Neuronal stem cell (in vitro differentiated cells): ENCODE results near the gene RBAK.

ENCODE experiments used
- DNase-seq: peaks from one replicate; pipeline ENCODE4 v3.0.0-alpha.2; 2013; ENCODE audit warnings: low spot score
- H2AFZ ChIP-seq: one replicate; pipeline ENCODE4 v1.6.1; 2013; ENCODE audit warnings: mild to moderate bottlenecking, low read length, inconsistent platforms
- H2AK5ac ChIP-seq: 2 replicates; pipeline ENCODE4 v1.6.1; 2013; ENCODE audit warnings: low read depth, mild to moderate bottlenecking, inconsistent platforms, low read length, moderate library complexity, mixed read lengths
- H2BK120ac ChIP-seq: 2 replicates; pipeline ENCODE4 v1.6.1; 2013; ENCODE audit warnings: low read depth, mild to moderate bottlenecking, inconsistent platforms, low read length, moderate library complexity, mixed read lengths
- H2BK12ac ChIP-seq: one replicate; pipeline ENCODE4 v1.6.1; 2013; ENCODE audit warnings: low read length, inconsistent platforms
- H2BK15ac ChIP-seq: 2 replicates; pipeline ENCODE4 v1.6.1; 2013; ENCODE audit warnings: mild to moderate bottlenecking, low read length, inconsistent platforms, mixed read lengths
- H2BK5ac ChIP-seq: one replicate; pipeline ENCODE4 v1.6.1; 2013; ENCODE audit warnings: inconsistent platforms, mild to moderate bottlenecking, low read length, moderate library complexity
- H3K14ac ChIP-seq: one replicate; pipeline ENCODE4 v1.6.1; 2013; ENCODE audit warnings: low read length, inconsistent platforms
- H3K18ac ChIP-seq: 2 replicates; pipeline ENCODE4 v1.6.1; 2013; ENCODE audit warnings: low read length, inconsistent platforms
- H3K23ac ChIP-seq: 2 replicates; pipeline ENCODE4 v1.6.1; 2013; ENCODE audit warnings: low read depth, mild to moderate bottlenecking, mixed read lengths, low read length, inconsistent platforms; ENCODE audit not compliant: poor library complexity
- H3K27ac ChIP-seq: replicated peaks from 3 replicates; pipeline ENCODE4 v1.5.1; 2013; ENCODE audit warnings: low read length, inconsistent platforms
- H3K27me3 ChIP-seq, 3 experiments: 2 replicates each; pipeline ENCODE4 v1.6.1; 2013; ENCODE audit warnings: low read length in 3 of 3, mild to moderate bottlenecking in 2 of 3, inconsistent platforms in 1 of 3, low read depth in 1 of 3, mixed read lengths in 1 of 3, moderate library complexity in 1 of 3; ENCODE audit not compliant: control insufficient read depth in 3 of 3, insufficient read depth in 3 of 3
- H3K36me3 ChIP-seq, 2 donors: replicated peaks in 1 of 2; 2 replicates each; pipeline ENCODE4 v1.6.1; 2013; ENCODE audit warnings: low read length in 2 of 2; ENCODE audit not compliant: control insufficient read depth in 2 of 2, insufficient read depth in 2 of 2
- H3K4ac ChIP-seq: 2 replicates; pipeline ENCODE4 v1.6.1; 2013; ENCODE audit warnings: inconsistent platforms, mild to moderate bottlenecking, low read length, moderate library complexity
- H3K4me1 ChIP-seq, 2 donors: 1 replicate in 1 of 2; 2 replicates in 1 of 2; pipeline ENCODE4 v1.6.1; 2013; ENCODE audit warnings: low read length in 2 of 2, low read depth in 1 of 2; ENCODE audit not compliant: control insufficient read depth in 2 of 2, insufficient read depth in 1 of 2
- H3K4me2 ChIP-seq: one replicate; pipeline ENCODE4 v1.6.1; 2013; ENCODE audit warnings: mild to moderate bottlenecking, low read length, inconsistent platforms; ENCODE audit not compliant: insufficient read depth, poor library complexity, severe bottlenecking
- H3K4me3 ChIP-seq, 2 donors: 2 replicates each; pipeline ENCODE4 v1.5.1; 2013; ENCODE audit warnings: low read length in 2 of 2, mild to moderate bottlenecking in 2 of 2, inconsistent platforms in 1 of 2, moderate library complexity in 1 of 2
- H3K79me1 ChIP-seq: one replicate; pipeline ENCODE4 v1.6.1; 2013; ENCODE audit warnings: low read depth, mild to moderate bottlenecking, inconsistent platforms, low read length, moderate library complexity
- H3K9ac ChIP-seq: one replicate; pipeline ENCODE4 v1.6.1; 2013; ENCODE audit warnings: mild to moderate bottlenecking, low read depth, low read length, inconsistent platforms; ENCODE audit not compliant: poor library complexity
- H3K9me3 ChIP-seq, 2 donors: replicated peaks in 1 of 2; 2 replicates each; pipeline versions ENCODE3 to v1.6.1; 2013; ENCODE audit warnings: low read length in 2 of 2, mild to moderate bottlenecking in 2 of 2, inconsistent platforms in 1 of 2, low read depth in 1 of 2, mixed read lengths in 1 of 2, moderate library complexity in 1 of 2; ENCODE audit not compliant: control insufficient read depth in 2 of 2, insufficient read depth in 1 of 2
- H4K8ac ChIP-seq: one replicate; pipeline ENCODE4 v1.6.1; 2013; ENCODE audit warnings: low read depth, mild to moderate bottlenecking, inconsistent platforms, low read length, moderate library complexity
- H4K91ac ChIP-seq: one replicate; pipeline ENCODE4 v1.6.1; 2013; ENCODE audit warnings: low read length, low read depth, mild to moderate bottlenecking, inconsistent platforms; ENCODE audit not compliant: poor library complexity
- WGBS, 2 donors: extraction: QIAGEN DNeasy Blood & Tissue Kit; methylation state at CpG; one replicate each; pipeline ENCODE4 v1.1.7; 2013; ENCODE audit warnings: missing lambda C conversion rate in 2 of 2, mixed read lengths in 1 of 2; ENCODE audit not compliant: insufficient read length in 2 of 2, insufficient replicate concordance in 1 of 2; ENCODE audit errors: extremely low coverage in 2 of 2; 5-methylcytosine and 5-hydroxymethylcytosine counted together

Gene RBAK

GRCh38 chr7:5035276-5035675, 10.4 kb upstream of the RBAK start:
- Histone ChIP-seq H2AK5ac (no peak overlapping the region), H3K27me3 (no peaks in the 10 kb centered on the region), H3K4ac (no peak overlapping the region), H2BK120ac (no peak overlapping the region), H3K4me2 (no peak overlapping the region), H3K9me3 (no peaks in the 10 kb centered on the region), H2AFZ (no peak overlapping the region), H3K14ac (no peak overlapping the region), H3K27ac (no peak overlapping the region), H3K4me1 (no peaks in the 10 kb centered on the region), H3K36me3 (no peaks in the 10 kb centered on the region), H3K18ac (no peak overlapping the region), H4K8ac (no peak overlapping the region), H2BK15ac (no peak overlapping the region), H3K9ac (no peak overlapping the region), H3K4me3 (no peak overlapping the region), H3K79me1 (no peaks in the 10 kb centered on the region), H4K91ac (no peak overlapping the region), H3K23ac (no peak overlapping the region), H2BK5ac (no peak overlapping the region), H2BK12ac (no peak overlapping the region)
- no CpG with 5 or more reads among the region's 9 CpGs for WGBS, 2 donors
- no peak for DNase-seq

- Histone ChIP-seq H4K8ac (no peak overlapping the region), H3K79me1 (no peaks in the 10 kb centered on the region), H3K4me2 (no peak overlapping the region), H2AFZ (no peak overlapping the region), H2BK15ac (no peak overlapping the region), H3K36me3 (no peaks in the 10 kb centered on the region), H2BK12ac (no peak overlapping the region), H2BK120ac (no peak overlapping the region), H4K91ac (no peak overlapping the region), H3K4me1 (no peaks in the 10 kb centered on the region), H3K4me3 (no peak overlapping the region), H3K9me3 (no peaks in the 10 kb centered on the region), H2BK5ac (no peak overlapping the region), H3K27ac (no peak overlapping the region), H3K27me3 (no peaks in the 10 kb centered on the region), H3K18ac (no peak overlapping the region), H3K9ac (no peak overlapping the region), H2AK5ac (no peak overlapping the region), H3K23ac (no peak overlapping the region), H3K14ac (no peak overlapping the region), H3K4ac (no peak overlapping the region)
- DNase-seq = no peak
- no CpG with 5 or more reads among the region's 9 CpGs for WGBS, 2 donors
Observed at GRCh38 chr7:5036446-5036845, 9.2 kb upstream of the RBAK start.

DNA sequence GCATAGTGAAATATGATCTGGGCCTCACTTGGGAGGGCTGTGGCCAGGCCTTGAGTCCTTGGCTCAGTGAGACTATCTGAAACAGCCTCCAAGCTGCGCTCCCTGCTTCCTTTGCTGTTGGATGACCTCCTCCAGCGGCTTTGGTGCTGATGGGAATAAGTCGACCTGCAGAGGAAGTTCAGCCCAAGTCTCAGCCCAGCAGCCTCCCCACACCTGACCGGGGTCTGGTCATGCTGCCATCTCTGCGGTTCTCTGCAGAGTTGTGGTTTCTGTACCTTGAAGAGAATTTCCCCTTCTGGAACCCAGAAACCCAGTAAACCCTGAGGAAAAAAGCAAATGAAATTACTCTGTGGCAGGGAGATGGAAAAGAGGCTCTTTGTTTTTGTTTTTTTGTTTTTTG, 4.6 kb upstream of the RBAK start:
- Histone ChIP-seq H2AK5ac (no peak overlapping the region), H3K27me3 (no peaks in the 10 kb centered on the region), H4K91ac (no peak overlapping the region), H3K27ac (no peak overlapping the region), H3K4me3 (no peak overlapping the region), H3K9me3 (no peaks in the 10 kb centered on the region), H3K4me2 (no peak overlapping the region), H2BK15ac (no peak overlapping the region), H3K4ac (no peak overlapping the region), H3K79me1 (peaks cover 4% of the 10 kb centered on the region), H2AFZ (no peak overlapping the region), H2BK120ac (no peak overlapping the region), H4K8ac (no peak overlapping the region), H3K14ac (no peak overlapping the region), H2BK5ac (no peak overlapping the region), H3K36me3 (no peaks in the 10 kb centered on the region), H3K9ac (no peak overlapping the region), H3K4me1 (no peaks in the 10 kb centered on the region), H3K23ac (no peak overlapping the region), H3K18ac (no peak overlapping the region), H2BK12ac (no peak overlapping the region)
- no CpG with 5 or more reads among the region's 5 CpGs for WGBS, 2 donors
- DNase-seq = no peak

DNA sequence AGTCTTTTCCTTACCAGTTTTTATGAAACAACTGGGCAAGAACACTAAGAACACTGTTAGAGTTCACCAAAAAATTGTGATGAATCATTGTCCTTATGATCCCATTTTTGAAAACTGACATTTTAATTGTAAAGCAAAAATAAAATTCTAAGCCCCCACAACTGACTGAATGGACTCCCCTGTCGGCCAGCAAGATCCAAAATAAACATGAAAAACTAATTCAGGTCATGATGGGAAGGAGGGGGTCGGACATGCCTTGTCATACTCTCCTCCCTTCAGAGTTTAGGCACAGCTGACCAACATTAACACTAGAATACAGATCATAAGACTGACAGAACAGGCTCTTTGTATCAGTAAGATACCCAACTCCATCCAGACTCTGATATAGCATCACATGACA, 2.0 kb upstream of the RBAK start:
- Histone ChIP-seq H3K79me1 (peaks cover 4% of the 10 kb centered on the region), H2BK120ac (no peak overlapping the region), H2BK5ac (no peak overlapping the region), H3K36me3 (peaks cover 0 to 7% of the 10 kb centered on the region in 2 donors), H3K18ac (no peak overlapping the region), H3K9me3 (no peaks in the 10 kb centered on the region), H3K14ac (no peak overlapping the region), H3K23ac (no peak overlapping the region), H2BK15ac (no peak overlapping the region), H2BK12ac (no peak overlapping the region), H3K27ac (no peak overlapping the region), H3K4me2 (no peak overlapping the region), H4K91ac (no peak overlapping the region), H3K27me3 (no peaks in the 10 kb centered on the region), H2AFZ (no peak overlapping the region), H3K4me3 (no peak overlapping the region), H3K4ac (no peak overlapping the region), H3K9ac (no peak overlapping the region), H3K4me1 (no peaks in the 10 kb centered on the region), H4K8ac (no peak overlapping the region), H2AK5ac (no peak overlapping the region)
- WGBS, 2 donors = no CpG with 5 or more reads among the region's 2 CpGs
- no peak for DNase-seq
